ENCODE data around the gene JAGN1.
"Not testable (repeated sequence)": the region's sequence is repeated elsewhere in the genome, so short reads cannot be mapped to it uniquely, and the experiment has no call there.

Gene JAGN1

DNA sequence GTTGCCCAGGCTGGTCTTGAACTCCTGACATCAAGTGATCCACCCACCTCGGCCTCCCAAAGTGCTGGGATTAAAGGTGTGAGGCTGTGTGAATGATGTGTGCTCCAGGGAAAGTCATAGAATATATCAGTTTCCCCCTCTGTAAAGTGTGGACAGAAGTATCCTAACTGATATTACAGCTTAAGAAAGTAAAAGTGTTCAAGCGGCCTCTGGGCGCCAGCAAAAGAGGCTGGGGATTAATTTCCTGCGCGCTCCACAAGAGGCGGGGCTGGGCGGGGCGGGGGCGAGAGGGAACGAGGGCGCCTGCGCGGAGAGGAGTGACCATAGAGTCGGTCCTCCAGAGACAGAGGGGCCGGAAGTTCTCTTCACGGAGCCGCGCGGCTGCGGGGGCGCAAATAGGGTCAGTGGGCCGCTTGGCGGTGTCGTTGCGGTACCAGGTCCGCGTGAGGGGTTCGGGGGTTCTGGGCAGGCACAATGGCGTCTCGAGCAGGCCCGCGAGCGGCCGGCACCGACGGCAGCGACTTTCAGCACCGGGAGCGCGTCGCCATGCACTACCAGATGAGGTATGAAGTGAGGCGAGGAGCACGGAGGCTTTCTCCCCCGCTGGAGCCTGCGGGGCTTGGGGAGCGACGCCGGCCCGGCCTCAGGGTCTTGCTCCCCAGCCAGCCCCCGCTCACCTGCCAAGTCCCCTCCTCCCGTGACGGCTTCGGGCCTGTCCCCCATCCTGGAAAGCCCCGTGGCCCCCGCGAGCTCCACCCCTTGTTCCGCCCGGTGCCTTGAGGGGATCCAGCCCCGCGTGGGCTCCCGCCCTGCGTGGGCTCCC is at the start of gene JAGN1:
TSS of gene JAGN1 (plus strand) at position 362 of the 823 bp plus-strand sequence. CDS start at position 475, 113 bp downstream.
- DNase-seq (ENCODE audit: low spot score), result peak; percentile 88

DNA sequence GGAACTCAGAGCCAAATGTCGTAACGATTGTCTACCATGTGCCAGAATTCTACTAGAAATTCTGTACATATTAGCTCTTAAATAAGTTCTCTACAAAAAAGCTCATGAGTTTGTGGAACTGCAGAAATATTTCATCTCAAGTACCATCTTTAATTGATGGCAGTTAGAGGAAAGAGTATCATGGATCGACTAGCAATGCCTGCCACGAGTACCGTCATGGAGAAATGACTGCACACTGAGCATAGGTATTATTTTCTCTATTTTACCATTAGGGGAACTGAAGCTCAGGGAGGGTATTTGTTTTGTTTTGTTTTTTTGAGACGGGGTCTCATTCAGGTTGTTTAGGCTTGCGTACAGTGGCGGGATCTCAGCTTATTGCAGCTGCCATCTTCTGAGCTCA is 49.4 kb upstream of the JAGN1 start:
- no peak for DNase-seq (ENCODE audit: low spot score)

DNA sequence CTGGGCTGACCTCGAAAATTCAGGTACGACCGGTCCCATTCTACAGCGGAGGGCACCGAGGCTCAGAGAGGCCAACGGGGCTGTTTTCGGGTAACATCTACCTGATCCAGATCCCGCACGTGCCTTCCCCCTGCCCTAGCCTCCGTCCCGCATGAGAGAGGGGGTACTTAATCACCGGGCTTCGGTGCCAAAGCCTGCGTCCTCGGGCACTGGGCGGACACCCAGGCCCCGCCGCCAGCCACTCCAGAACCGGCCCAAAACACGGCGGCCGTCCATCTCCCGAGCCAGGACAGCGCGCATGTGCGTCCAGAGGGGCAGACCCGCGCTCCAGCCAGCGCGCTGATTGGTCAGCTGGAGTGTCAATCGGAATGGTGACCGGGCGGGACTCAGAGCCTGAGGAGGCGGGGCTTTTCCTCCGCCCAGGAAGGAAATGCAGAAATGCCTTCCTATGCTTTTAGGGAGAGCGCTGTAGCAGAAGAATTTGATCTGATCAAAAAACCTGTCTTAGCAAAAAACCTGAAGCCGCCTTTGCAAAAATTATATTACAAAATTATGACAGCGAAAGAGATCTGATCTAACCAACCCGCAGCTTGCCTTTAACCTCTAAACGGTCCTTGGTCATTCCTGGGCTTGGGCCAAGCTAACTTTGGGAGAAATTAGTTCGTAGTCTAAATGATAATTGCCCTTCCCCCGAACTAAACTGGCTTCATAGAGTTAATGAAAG is 46.5 kb upstream of the JAGN1 start, which contains the start of gene RPUSD3:
TSS of gene RPUSD3 (minus strand) at position 294 of the 724 bp plus-strand sequence. CDS start at position 276, 18 bp downstream.
- DNase-seq (ENCODE audit: low spot score), result peak; percentile 97

DNA sequence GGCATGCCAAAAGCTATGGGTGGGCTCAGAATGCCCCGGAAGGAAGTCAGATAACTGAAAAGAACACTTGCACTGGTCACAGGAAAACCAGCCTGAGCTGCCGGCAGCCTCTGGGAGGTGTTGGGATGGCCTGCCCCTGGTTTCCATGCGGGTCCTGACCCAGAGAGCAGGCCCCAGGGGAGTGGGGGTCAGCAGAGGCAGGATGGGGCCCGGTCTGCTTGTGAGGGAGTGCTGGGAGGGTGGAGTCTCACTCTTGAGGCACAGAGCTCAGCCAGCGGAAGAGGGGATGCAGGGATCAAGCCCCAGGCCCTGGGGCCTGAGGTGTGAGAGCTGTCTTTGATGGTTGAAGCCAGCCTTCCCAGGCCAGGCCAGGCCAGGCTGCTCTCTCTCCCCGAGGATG is 44.2 kb upstream of the JAGN1 start:
- no peak for DNase-seq (ENCODE audit: low spot score)

DNA sequence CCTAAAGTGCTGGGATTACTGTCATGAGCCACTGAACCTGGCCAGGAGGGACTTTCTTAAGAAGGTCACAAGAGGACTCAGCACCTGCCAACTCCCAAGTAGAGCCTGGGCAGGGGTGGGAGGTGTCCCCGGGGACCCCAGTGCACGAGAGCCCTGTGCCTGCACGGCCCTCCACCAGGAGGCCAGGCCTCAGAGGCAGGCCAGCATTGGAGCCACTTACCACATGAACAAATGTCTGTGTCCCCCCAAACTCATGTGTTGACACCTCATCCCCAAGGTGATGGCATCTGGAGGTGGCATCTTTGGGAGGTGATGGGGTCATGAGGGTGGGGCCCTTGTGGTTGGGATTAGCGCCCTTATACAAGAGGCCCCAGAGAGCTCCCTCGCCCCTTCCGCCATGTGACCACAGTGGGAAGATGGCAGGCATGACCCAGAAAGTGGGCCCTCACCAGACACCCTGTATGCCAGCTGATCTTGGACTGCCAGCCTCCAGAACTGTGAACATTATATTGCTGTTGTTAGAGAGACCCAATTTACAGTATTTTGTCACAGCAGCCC is 43.4 kb upstream of the JAGN1 start:
- no peak for DNase-seq (ENCODE audit: low spot score)

DNA sequence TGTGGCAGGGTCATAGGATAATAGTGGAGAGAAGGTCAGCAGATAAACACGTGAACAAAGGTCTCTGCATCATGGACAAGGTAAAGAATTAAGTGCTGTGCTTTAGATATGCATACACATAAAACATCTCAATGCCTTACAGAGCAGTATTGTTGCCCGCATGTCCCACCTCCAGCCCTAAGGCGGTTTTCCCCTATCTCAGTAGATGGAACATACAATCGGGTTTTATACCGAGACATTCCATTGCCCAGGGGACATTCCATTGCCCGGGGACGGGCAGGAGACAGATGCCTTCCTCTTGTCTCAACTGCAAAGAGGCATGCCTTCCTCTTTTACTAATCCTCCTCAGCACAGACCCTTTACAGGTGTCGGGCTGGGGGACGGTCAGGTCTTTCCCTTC is 42.5 kb upstream of the JAGN1 start:
- not testable (repeated sequence) for DNase-seq (ENCODE audit: low spot score)

DNA sequence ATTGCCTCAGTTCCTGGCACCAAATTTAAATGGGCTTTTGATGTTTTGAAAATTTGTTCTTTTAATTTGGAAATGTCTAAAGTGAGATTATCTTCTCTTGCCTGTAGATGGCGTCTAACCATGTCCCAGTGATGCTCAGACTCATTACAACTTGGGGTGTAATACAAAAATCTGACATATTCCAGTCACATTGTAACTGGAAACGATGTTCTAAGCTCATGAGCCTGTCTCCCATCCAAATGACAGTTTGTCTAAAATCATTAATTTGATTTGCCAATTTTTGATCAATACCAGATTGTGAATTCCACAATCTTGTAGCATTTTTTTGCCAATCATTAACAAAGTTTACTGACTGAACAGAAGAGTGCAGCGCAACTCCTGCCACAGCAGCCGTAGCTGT is 41.5 kb upstream of the JAGN1 start:
- DNase-seq (ENCODE audit: low spot score), result peak; percentile 26

DNA sequence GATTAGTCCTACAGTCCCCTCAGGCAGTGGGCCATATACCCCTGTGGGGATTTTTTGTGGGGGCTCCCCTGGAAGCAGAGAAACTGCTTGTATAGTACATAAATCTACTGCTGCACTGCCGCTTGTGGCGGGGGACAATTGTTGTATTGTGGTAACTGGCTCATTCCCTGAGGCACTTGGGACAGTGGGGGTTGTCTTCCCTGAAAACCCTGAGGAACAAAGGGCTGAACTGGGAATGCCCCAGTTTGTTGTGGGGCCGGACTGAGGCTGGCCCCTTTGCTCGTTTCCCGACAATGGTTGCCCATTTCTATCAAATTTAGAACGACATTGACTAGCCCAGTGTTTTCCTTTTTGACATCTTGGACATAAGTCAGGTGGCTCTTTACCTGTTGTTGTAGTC is 39.0 kb upstream of the JAGN1 start:
- DNase-seq (ENCODE audit: low spot score), result not testable (repeated sequence)

DNA sequence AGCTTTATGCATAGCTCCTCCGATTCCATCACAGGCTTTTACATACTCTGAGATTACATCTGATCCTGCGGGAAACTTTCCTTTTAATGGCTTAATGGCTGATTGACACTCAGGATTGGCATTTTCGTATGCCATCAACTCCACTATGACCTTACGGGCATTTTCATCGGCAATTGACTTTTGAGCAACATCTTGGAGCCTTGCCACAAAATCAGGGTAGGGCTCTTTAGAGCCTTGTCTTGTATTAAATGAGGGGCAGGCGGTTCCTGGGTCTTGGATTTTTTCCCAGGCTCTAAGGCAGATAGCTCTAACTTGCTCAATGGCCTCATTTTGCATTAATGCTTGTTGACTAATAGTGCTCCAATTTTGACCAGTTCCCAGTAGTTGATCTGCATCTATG is 38.5 kb upstream of the JAGN1 start:
- not testable (repeated sequence) for DNase-seq (ENCODE audit: low spot score)

DNA sequence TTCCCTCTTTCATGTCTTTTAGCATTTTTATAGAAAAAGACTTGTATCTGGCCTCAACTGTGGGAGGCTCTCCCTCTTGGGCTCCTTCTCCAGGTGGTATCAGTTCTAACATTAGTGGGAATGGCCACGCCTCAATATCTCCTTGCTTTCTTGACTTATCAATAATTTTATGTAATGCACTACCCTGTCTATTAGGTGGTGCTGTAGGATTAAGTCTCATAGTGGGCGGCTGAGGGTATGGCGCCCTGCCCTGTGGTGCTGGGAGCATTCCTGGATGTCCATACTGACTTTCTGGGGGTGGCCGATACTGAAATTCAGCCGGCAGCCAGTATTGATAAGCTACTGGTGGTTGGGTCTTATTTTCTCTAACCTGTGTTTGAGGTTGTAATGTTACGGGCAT is 37.9 kb upstream of the JAGN1 start:
- no peak for DNase-seq (ENCODE audit: low spot score)

DNA sequence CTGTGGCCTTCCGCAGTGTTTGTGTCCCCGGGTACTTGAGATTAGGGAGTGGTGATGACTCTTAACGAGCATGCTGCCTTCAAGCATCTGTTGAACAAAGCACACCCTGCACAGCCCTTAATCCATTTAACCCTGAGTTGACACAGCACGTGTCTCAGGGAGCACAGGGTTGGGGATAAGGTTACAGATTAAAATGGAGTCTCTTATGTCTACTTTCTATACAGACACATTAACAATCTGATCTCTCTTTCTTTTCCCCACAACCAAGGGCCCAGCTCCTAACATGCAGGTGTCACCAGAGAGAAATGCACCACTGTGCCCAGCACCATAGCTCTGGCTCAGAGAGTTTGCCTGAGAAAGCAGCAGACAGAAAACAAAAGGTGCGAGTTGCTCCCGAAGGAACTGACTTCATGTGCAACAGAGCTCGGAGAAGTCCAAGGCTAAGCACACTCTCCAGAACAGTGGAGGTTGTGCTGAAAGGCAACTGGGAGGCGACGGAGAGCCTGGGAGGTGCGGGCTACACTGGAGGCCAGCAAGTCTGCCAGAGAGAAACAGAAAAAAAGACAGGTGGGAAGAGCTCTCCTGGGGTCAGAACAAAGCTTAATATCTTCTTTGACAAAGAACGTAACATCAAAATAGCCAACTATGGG is 36.0 kb upstream of the JAGN1 start:
- not testable (repeated sequence) for DNase-seq (ENCODE audit: low spot score)

DNA sequence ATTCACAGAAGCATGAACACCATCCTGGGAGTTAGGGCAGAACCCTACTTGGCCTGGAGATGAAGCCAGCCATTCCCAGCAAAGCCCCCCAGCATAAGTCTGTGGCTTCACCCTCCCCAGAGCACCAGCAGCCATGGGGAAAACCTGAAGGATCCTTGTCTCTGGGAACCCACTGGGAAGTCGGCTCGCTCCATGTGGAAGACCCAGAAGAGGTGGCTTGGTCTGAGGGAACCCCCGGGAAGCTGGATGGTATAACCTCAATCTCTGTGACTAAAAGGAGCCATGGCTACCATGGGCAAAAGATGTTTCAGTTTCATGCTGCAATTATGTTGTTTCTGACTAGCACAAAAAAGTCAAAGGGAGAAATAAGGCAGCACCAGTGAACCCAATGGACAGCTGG is 34.8 kb upstream of the JAGN1 start:
- DNase-seq (ENCODE audit: low spot score), result no peak

DNA sequence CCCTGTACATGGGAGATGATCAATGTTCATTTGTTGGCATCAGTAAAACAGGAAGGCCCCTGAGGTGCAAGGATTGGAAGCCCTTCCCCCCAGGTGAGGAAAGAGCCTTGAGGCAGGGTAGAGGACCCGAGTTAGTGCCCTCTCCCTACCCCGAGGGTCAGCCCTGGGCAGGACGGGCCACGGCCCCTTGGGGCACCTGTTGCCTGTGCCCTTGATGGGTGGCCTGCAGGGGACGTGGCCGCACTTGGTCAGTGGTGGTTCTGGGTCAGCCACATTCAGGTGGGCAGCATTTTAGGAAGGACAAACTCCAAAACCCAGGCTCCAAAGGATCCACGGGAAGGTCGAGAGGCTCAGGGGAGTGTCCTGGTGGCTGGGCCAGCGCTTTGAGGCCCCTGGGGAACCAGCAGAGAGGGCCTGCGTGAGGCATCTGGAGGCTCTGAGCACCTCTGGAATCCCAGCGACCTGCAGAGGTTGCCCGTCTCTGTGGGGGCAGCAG is 30.8 kb upstream of the JAGN1 start:
- DNase-seq (ENCODE audit: low spot score), result no peak

DNA sequence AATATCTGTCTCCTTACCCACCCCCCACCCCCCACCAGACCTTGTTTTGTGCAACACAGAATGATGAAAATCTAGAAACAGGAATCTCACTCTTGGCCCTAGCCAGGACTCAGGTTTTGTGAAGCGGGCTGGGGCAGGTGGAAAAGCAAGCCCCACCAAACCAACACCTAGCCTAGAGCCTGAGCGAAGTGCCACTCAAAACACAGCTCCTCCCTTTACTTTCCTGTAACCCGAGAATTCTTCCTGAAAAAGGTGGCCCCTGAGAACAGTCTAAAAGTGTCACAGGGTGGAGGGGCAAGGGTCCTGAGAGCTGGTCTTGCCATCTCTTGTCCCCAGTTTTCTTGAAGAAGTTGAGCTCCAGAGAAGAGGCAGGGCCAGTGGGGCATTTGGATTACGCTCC is 29.2 kb upstream of the JAGN1 start:
- DNase-seq (ENCODE audit: low spot score), result no peak

DNA sequence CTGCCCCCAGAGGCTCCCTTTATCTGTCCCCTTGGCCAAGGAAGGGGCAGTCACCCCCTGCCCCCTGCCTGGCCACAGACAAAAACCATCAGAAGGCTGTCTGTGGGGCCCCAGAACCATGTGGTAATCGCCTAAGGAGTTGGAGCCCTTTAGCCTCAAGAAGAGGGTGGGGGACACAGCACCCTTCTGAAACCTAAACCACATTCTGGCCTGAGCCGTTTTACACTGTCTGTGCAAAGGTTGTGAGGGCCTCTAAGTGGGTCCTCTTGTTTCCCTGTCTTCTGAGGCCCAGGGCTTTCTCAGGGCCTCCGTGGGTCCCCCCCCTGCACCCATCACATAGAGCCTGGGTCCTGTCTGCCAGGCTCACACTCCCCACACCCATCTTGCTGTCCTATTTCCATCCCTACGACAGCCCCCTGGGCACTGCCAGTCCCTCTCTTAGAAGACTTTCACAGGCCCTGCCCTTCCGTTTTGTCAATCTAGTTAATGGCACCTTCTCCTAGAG is 28.7 kb upstream of the JAGN1 start:
- no peak for DNase-seq (ENCODE audit: low spot score)

DNA sequence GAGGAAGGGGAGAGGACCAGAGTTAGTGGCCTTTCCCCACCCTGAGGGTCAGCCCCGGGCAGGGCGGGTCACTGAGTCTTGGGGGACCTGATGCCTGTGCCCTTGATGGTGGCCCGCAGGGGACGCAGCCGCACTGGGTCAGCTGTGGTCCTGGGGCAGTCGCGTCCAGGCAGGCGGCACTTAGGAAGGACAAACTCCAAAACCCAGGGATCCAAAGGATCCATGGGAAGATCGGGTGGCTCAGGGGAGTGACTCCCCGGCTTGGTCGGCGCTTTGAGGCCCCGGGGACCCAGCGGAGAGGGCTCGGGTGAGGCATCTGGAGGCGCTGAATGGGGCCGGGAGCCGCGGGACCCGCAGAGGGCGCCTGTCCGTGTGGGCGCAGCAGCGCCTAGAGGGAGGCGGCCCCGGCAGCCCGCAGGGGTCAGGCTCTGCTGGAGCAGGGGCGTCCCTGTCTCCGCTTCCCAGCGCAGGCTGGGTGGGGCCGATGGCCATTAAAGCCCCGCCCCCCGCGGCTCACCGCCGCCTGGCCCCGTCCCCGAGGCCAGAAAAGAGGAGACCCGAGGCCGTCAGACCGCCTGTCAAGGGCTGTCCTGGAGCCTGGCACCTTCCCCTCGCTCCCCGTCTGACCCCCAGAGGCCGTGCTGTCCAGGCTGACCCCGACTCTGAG is 27.9 kb upstream of the JAGN1 start:
- DNase-seq (ENCODE audit: low spot score), result no peak

DNA sequence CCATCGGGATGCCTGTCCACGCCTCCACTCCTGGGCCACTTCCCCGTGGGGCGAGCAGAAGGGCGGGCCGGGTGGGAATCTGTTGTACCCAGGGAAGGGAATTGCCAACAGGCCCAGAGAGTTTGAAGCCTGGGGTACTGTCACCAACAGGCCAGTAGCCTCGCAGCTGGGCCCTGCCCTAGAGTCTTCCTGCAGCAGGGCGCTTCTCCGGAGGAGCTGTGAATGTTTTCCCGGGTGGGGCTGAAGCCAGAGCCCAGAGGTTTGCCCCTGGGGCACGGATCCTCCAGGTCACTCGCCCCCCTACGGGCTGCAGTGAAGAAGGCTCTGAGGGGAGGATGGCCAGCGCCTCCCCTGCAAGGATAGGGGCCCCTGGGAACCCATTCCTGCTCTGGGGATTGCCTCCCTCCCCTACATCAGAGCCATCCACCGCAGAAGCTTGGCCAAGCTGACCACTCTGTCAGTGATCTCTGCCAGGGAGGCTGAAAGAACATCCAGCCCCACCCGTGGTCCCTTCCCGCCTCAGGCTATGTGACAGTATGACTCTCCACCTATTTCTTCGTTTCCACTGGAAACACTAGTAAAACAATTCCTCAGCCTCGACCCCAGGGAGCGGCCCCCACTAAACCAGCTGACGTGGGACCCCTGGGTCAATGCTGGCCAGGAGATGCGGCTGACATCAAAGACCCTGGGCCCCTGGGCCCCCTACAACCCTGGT is 27.2 kb upstream of the JAGN1 start:
- no peak for DNase-seq (ENCODE audit: low spot score)

DNA sequence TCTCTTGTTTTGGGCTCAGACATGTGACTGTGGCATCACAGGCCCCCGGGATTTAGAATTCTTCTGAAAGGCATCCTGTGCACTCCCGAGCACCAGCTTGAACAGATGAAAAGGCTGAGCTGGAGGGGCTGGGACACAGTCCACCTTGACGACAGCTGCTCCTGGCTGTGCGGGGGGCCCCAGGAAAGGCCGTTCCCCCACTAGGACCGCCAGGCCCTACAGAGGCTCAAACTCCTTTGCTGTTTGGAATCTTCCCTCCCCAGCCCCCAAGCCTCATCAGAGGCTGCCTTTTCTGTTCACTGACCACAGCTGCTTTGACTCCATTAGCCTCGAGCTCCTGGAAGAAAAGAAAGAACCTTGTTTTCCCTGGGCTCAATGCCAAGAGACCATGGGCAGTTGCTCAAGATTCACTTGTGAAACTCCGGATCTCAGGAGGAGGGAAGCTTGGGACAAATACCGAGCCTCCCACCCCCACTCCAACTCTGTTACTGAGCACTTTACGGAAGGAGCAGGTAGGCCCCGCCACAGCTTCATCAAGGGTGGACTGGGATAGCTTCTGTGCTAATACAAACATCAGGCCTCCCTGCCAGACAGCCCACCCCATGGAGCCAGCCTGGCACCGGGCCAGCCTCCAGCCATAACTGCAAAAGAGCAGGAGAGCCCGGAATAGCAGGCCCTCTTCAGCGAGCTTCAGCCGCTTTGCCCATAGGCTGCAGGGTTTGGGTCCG is 26.0 kb upstream of the JAGN1 start:
- peak; percentile 76 for DNase-seq (ENCODE audit: low spot score)

DNA sequence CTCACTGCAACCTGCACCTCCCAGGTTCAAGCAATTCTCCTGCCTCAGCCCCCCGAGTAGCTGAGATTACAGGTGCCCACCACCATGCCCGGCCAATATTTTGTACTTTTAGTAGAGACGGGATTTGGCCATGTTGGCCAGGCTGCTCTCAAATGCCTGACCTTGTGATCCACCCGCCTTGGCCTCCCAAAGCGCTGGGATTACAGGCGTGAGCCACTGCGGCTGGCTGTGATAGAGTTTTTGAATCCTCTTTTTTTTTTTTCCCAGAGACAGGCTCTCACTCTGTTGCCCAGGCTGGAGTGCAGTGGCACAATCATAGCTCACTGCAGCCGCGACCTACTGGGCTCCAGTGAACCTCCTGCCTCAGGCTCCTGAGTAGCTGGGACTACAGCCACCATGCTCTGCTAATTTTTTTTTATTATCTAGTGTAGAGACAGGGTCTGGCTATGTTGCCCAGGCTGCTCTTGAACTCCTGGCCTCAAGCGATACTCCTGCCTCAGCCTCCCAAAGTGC is 25.2 kb upstream of the JAGN1 start:
- DNase-seq (ENCODE audit: low spot score), result not testable (repeated sequence)

DNA sequence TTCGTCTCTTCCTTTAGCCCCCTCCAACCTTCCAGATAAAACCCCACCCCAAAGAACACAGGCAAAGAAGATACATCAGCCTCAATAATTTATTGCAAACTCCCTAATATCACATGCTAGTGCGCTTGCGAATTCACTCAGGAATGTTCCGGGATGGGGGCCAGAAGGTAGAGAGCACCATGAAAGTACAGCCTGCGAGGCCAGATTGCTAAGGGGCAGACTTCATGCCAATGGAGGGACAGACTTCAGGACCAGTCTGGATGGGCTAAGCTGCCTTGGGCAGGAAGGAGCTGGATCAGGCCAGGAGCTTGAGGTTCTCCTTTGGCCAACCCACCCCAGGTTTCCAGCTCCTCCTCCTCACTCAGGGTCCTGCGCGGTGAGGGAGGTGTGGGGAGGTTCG is 23.8 kb upstream of the JAGN1 start:
- DNase-seq (ENCODE audit: low spot score), result no peak

Measured in putamen (tissue), 1 donor.